ENCODE results near the gene HMG20B.

The HMG20B gene

DNA sequence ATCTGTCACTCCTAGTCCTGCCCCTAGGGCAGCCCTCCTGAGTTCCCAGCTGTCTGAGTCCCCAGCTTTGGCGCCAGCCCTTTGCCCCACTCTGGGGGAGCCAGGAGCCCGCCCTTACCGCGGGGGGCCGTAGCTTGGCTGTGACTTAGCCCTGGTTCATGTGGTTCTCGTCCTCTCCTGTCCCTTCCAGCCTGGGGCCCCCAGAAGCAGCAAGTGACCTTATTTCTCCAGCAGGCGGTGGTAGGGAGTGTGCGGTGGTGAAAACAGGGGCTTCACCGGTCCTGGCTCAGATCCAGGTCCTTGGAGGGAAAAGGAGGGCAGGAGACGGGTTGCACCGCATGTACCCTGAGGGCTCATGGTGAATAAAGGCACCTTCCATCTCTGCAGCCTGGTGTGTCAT lies 20.4 kb downstream of the HMG20B start:
- no peak overlapping the region for H3K4me2 ChIP-seq (ENCODE audit: low read length)
- no peak overlapping the region for H3K4me3 ChIP-seq (ENCODE audit: low read length)
- H3K4me1 ChIP-seq (ENCODE audit: low read length), result no peaks in the 10 kb centered on the region
- no peaks in the 10 kb centered on the region for H3K27me3 ChIP-seq (ENCODE audit: low read depth, low read length)
- H2AFZ ChIP-seq (ENCODE audit: low read depth, low read length), result no peak overlapping the region
- no peaks in the 10 kb centered on the region for H3K36me3 ChIP-seq (replicated peaks; ENCODE audit: low read depth, low read length)
- TF ChIP-seq, protein P1, sequence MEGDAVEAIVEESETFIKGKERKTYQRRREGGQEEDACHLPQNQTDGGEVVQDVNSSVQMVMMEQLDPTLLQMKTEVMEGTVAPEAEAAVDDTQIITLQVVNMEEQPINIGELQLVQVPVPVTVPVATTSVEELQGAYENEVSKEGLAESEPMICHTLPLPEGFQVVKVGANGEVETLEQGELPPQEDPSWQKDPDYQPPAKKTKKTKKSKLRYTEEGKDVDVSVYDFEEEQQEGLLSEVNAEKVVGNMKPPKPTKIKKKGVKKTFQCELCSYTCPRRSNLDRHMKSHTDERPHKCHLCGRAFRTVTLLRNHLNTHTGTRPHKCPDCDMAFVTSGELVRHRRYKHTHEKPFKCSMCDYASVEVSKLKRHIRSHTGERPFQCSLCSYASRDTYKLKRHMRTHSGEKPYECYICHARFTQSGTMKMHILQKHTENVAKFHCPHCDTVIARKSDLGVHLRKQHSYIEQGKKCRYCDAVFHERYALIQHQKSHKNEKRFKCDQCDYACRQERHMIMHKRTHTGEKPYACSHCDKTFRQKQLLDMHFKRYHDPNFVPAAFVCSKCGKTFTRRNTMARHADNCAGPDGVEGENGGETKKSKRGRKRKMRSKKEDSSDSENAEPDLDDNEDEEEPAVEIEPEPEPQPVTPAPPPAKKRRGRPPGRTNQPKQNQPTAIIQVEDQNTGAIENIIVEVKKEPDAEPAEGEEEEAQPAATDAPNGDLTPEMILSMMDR (IDR thresholded peaks at IDR 0.05; ENCODE audit: low read depth, low read length), result no peak
- TF ChIP-seq EZH2phosphoT487 (IDR thresholded peaks at IDR 0.05; ENCODE audit: low read depth), result no peak
- no peaks in the 10 kb centered on the region for H3K9me3 ChIP-seq (ENCODE audit: insufficient read depth, low read length)
- H3K9ac ChIP-seq (ENCODE audit: low read length), result no peak overlapping the region
- no peaks in the 10 kb centered on the region for H4K20me1 ChIP-seq (ENCODE audit: insufficient read depth, low read length)
- no peaks in the 10 kb centered on the region for H3K79me2 ChIP-seq (ENCODE audit: low read length)
- H3K27ac ChIP-seq (ENCODE audit: low read length), result no peak overlapping the region

GRCh38 chr19:3595521-3596061 lies 22.8 kb downstream of the HMG20B start:
- H3K79me2 ChIP-seq (ENCODE audit: low read length), result no peaks in the 10 kb centered on the region
- H4K20me1 ChIP-seq (ENCODE audit: insufficient read depth, low read length), result no peaks in the 10 kb centered on the region
- H2AFZ ChIP-seq (ENCODE audit: low read depth, low read length), result no peak overlapping the region
- no peaks in the 10 kb centered on the region for H3K27me3 ChIP-seq (ENCODE audit: low read depth, low read length)
- no peaks in the 10 kb centered on the region for H3K9me3 ChIP-seq (ENCODE audit: insufficient read depth, low read length)
- H3K4me2 ChIP-seq (ENCODE audit: low read length), result no peak overlapping the region
- no peaks in the 10 kb centered on the region for H3K4me1 ChIP-seq (ENCODE audit: low read length)
- H3K27ac ChIP-seq (ENCODE audit: low read length), result no peak overlapping the region
- H3K36me3 ChIP-seq (replicated peaks; ENCODE audit: low read depth, low read length), result no peaks in the 10 kb centered on the region
- H3K4me3 ChIP-seq (ENCODE audit: low read length), result no peak overlapping the region
- no peak overlapping the region for H3K9ac ChIP-seq (ENCODE audit: low read length)
- no peak for TF ChIP-seq EZH2phosphoT487 (IDR thresholded peaks at IDR 0.05; ENCODE audit: low read depth)
- TF ChIP-seq, protein P1 (IDR thresholded peaks at IDR 0.05; ENCODE audit: low read depth, low read length), result no peak

DNA sequence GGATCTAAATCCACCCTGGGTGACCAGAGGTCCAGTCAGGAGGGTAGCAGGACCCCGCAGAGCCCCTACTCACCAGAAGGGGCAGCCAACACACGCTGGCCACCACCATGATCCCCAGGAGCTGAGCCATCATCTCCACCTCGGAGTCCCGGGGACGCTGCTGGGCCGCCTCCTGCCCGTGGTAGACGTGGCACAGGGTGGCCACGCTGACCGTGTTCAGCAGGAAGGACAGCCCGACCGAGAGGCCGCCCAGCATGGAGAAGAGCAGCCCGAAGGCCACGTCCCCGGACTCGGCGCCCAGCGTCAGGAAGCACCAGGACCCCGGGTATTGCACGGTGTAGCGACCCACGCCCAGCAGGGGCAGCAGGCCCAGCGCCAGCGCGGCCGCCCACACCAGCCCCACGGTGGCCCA lies 27.0 kb downstream of the HMG20B start:
- H3K27ac ChIP-seq (ENCODE audit: low read length), result no peak overlapping the region
- no peaks in the 10 kb centered on the region for H3K27me3 ChIP-seq (ENCODE audit: low read depth, low read length)
- H3K9me3 ChIP-seq (ENCODE audit: insufficient read depth, low read length), result no peaks in the 10 kb centered on the region
- H3K9ac ChIP-seq (ENCODE audit: low read length), result no peak overlapping the region
- no peaks in the 10 kb centered on the region for H4K20me1 ChIP-seq (ENCODE audit: insufficient read depth, low read length)
- no peaks in the 10 kb centered on the region for H3K36me3 ChIP-seq (replicated peaks; ENCODE audit: low read depth, low read length)
- no peak overlapping the region for H3K4me2 ChIP-seq (ENCODE audit: low read length)
- no peaks in the 10 kb centered on the region for H3K79me2 ChIP-seq (ENCODE audit: low read length)
- peaks cover 2% of the 10 kb centered on the region for H3K4me1 ChIP-seq (ENCODE audit: low read length)
- no peak for TF ChIP-seq EZH2phosphoT487 (IDR thresholded peaks at IDR 0.05; ENCODE audit: low read depth)
- TF ChIP-seq, protein P1 (IDR thresholded peaks at IDR 0.05; ENCODE audit: low read depth, low read length), result 0 out of 2 replicates have a peak, but pooled peaks have one; percentile 7
- no peak overlapping the region for H3K4me3 ChIP-seq (ENCODE audit: low read length)
- no peak overlapping the region for H2AFZ ChIP-seq (ENCODE audit: low read depth, low read length)

DNA sequence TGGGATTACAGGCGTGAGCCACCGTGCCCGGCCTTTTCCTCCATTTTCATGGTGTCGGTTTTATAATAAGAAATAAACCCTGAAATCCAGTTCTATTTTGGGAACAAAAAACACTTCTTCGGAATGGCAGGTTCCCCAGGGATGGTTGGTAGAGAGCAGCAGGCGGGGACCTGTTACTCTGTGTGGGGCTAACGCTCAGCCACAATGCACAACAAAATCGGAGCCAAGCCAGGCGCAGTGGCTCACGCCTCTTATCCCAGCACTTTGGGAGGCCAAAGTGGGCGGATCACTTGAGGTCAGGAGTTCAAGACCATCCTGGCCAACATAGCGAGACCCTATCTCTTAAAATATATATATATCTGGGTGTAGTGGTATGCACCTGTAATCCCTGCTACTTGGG lies 28.3 kb downstream of the HMG20B start:
- Histone ChIP-seq H3K27ac (ENCODE audit: low read length) (no peak overlapping the region), H3K4me2 (ENCODE audit: low read length) (no peak overlapping the region), H3K79me2 (ENCODE audit: low read length) (no peaks in the 10 kb centered on the region), H3K4me3 (ENCODE audit: low read length) (no peak overlapping the region), H3K36me3 (replicated peaks; ENCODE audit: low read depth, low read length) (no peaks in the 10 kb centered on the region), H3K4me1 (ENCODE audit: low read length) (peaks cover 9% of the 10 kb centered on the region), H2AFZ (ENCODE audit: low read depth, low read length) (no peak overlapping the region), H3K9ac (ENCODE audit: low read length) (no peak overlapping the region), H4K20me1 (ENCODE audit: insufficient read depth, low read length) (no peaks in the 10 kb centered on the region), H3K9me3 (ENCODE audit: insufficient read depth, low read length) (no peaks in the 10 kb centered on the region), H3K27me3 (ENCODE audit: low read depth, low read length) (no peaks in the 10 kb centered on the region)
- TF ChIP-seq EZH2phosphoT487 (IDR thresholded peaks at IDR 0.05; ENCODE audit: low read depth), result no peak
- TF ChIP-seq, protein P1 (IDR thresholded peaks at IDR 0.05; ENCODE audit: low read depth, low read length), result no peak
